ENCODE results near the gene USP51.
A peak's percentile ranks its signal among the peaks of the same experiment; 100 is the strongest.
"Not testable (repeated sequence)": the region's sequence is repeated elsewhere in the genome, so short reads cannot be mapped to it uniquely, and the experiment has no call there.

The USP51 gene

GRCh38 chrX:55490974-55491373 is 1.3 kb upstream of the USP51 start:
- no peak overlapping the region for H3K9ac ChIP-seq (ENCODE audit: low read length in 2 of 2)
- peak overlapping the region; percentile 96 for H3K27ac ChIP-seq (ENCODE audit: low read length)
- H3K36me3 ChIP-seq (ENCODE audit: control insufficient read depth in 2 of 2, insufficient read depth in 2 of 2, low read length in 2 of 2): no peaks in the 10 kb centered on the region
- no peaks in the 10 kb centered on the region for H3K9me3 ChIP-seq (ENCODE audit: control insufficient read depth in 2 of 2, low read length in 2 of 2)
- H3K4me1 ChIP-seq (ENCODE audit: control insufficient read depth, insufficient read depth, low read length): peaks cover 13% of the 10 kb centered on the region
- H3K27me3 ChIP-seq (ENCODE audit: control insufficient read depth in 1 of 2, insufficient read depth in 2 of 2, low read length in 2 of 2): peaks cover 0 to 13% of the 10 kb centered on the region in 2 donors
- H3K4me3 ChIP-seq (ENCODE audit: low read length in 2 of 2): no peak overlapping the region

DNA sequence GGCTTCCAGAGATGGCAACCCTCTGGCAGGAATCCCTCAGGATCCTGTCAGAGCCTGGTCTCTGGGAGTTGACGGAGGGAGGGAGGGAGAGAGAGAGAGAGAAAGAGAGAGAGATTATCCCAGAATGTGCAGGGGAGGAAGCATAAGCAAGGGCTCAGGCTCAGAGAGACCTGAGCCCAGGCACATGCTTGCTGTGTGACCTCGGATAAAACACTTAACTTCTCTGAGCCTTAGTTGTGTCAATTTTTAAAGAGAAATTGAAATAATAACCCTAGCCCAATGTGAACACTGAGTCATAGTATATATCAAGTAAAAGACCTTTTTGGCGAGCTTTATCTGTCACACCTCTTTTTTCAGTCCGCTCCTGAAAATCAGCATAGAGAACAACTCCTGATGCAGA is 473 bp upstream of the USP51 start:
- no peaks in the 10 kb centered on the region for H3K9me3 ChIP-seq (ENCODE audit: control insufficient read depth in 2 of 2, low read length in 2 of 2)
- H3K4me3 ChIP-seq (ENCODE audit: low read length in 2 of 2): peak overlapping the region; percentile 78 to 81
- H3K27me3 ChIP-seq (ENCODE audit: control insufficient read depth in 1 of 2, insufficient read depth in 2 of 2, low read length in 2 of 2): peaks cover 0 to 13% of the 10 kb centered on the region in 2 donors
- H3K9ac ChIP-seq (ENCODE audit: low read length in 2 of 2): peak overlapping the region; percentile 91 to 93
- peak overlapping the region; percentile 96 for H3K27ac ChIP-seq (ENCODE audit: low read length)
- peaks cover 13% of the 10 kb centered on the region for H3K4me1 ChIP-seq (ENCODE audit: control insufficient read depth, insufficient read depth, low read length)
- no peaks in the 10 kb centered on the region for H3K36me3 ChIP-seq (ENCODE audit: control insufficient read depth in 2 of 2, insufficient read depth in 2 of 2, low read length in 2 of 2)

DNA sequence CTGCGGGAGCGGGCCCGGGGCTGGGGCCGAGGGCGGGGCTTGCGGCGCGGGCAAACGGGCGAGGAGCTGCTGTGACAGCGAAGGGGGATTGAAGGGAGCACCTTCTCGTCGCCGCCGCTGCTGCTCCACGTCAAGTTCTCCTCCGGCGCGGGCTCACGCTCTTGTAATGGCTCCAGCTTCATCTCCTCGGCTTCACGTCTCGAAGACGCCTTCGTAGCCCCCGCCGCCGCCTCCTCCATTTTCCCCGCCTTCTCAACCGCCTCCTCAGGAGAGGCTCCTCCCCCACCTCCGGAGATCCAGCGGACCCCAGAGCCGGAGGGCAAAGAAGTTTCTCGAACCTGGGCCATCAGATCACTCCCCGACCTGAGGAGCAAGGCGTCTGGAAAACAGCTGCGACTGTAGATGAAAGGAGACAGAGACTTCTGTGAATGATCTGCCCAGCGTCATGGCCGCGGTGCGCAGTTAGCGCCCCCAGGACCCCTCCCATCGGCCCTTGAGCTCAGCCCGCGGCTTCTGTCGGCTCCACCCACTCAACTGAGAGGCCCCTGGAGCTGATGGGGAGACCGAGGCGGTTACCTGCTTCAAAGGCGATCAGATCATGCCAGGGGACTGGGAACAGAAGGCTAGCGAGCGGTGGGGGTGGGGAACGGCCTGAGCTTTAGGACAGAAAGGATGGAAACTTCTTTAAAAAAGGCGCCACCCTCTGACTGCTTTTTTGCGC is 895 bp downstream of the USP51 start:
- Histone ChIP-seq H3K27ac (ENCODE audit: low read length) (peak overlapping the region; percentile 96), H3K27me3 (ENCODE audit: control insufficient read depth in 1 of 2, insufficient read depth in 2 of 2, low read length in 2 of 2) (peaks cover 0 to 16% of the 10 kb centered on the region in 2 donors), H3K36me3 (ENCODE audit: control insufficient read depth in 2 of 2, insufficient read depth in 2 of 2, low read length in 2 of 2) (no peaks in the 10 kb centered on the region), H3K9ac (ENCODE audit: low read length in 2 of 2) (peak overlapping the region; percentile 91 to 93), H3K4me1 (ENCODE audit: control insufficient read depth, insufficient read depth, low read length) (peaks cover 13% of the 10 kb centered on the region), H3K4me3 (ENCODE audit: low read length in 2 of 2) (peak overlapping the region; percentile 78 to 81), H3K9me3 (ENCODE audit: control insufficient read depth in 2 of 2, low read length in 2 of 2) (no peaks in the 10 kb centered on the region)

- Histone ChIP-seq H3K36me3 (ENCODE audit: control insufficient read depth in 2 of 2, insufficient read depth in 2 of 2, low read length in 2 of 2) (no peaks in the 10 kb centered on the region), H3K27ac (ENCODE audit: low read length) (peak overlapping the region; percentile 58), H3K4me1 (ENCODE audit: control insufficient read depth, insufficient read depth, low read length) (peaks cover 13% of the 10 kb centered on the region), H3K27me3 (ENCODE audit: control insufficient read depth in 1 of 2, insufficient read depth in 2 of 2, low read length in 2 of 2) (peaks cover 0 to 16% of the 10 kb centered on the region in 2 donors), H3K4me3 (ENCODE audit: low read length in 2 of 2) (peak overlapping the region; percentile 44 to 81), H3K9me3 (ENCODE audit: control insufficient read depth in 2 of 2, low read length in 2 of 2) (no peaks in the 10 kb centered on the region), H3K9ac (ENCODE audit: low read length in 2 of 2) (peak overlapping the region; percentile 55 to 57)
These were observed 1.5 kb downstream of the USP51 start for GRCh38 chrX:55488006-55488592.

DNA sequence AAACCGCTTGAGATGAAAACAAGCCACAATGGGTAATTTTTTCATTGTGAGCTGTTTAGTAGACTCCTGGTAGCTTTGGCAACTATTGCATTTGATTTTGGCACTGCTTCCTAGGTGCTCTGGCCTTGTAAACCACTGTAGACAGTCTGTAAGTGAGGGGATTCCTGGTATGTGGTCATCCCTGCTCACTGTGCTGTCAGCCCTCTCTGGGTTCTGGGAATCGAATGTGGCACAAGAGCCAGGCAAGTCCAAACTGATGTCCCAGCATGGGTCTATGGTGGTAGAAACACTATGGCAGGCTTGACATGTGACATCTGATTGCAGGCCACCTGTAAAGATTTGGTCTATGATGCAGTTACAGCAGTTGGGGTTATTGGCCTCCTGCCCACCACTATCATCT is 2.5 kb downstream of the USP51 start:
- H3K36me3 ChIP-seq (ENCODE audit: control insufficient read depth in 2 of 2, insufficient read depth in 2 of 2, low read length in 2 of 2): no peaks in the 10 kb centered on the region
- no peaks in the 10 kb centered on the region for H3K9me3 ChIP-seq (ENCODE audit: control insufficient read depth in 2 of 2, low read length in 2 of 2)
- H3K4me3 ChIP-seq (ENCODE audit: low read length in 2 of 2): no peak overlapping the region
- H3K9ac ChIP-seq (ENCODE audit: low read length in 2 of 2): no peak overlapping the region
- H3K4me1 ChIP-seq (ENCODE audit: control insufficient read depth, insufficient read depth, low read length): peaks cover 13% of the 10 kb centered on the region
- H3K27me3 ChIP-seq (ENCODE audit: control insufficient read depth in 1 of 2, insufficient read depth in 2 of 2, low read length in 2 of 2): peaks cover 0 to 15% of the 10 kb centered on the region in 2 donors
- H3K27ac ChIP-seq (ENCODE audit: low read length): peak overlapping the region; percentile 58

GRCh38 chrX:55486736-55487135 is 2.9 kb downstream of the USP51 start:
- Histone ChIP-seq H3K4me3 (ENCODE audit: low read length in 2 of 2) (no peak overlapping the region), H3K4me1 (ENCODE audit: control insufficient read depth, insufficient read depth, low read length) (peaks cover 13% of the 10 kb centered on the region), H3K9ac (ENCODE audit: low read length in 2 of 2) (no peak overlapping the region), H3K27me3 (ENCODE audit: control insufficient read depth in 1 of 2, insufficient read depth in 2 of 2, low read length in 2 of 2) (peaks cover 0 to 11% of the 10 kb centered on the region in 2 donors), H3K9me3 (ENCODE audit: control insufficient read depth in 2 of 2, low read length in 2 of 2) (no peaks in the 10 kb centered on the region), H3K36me3 (ENCODE audit: control insufficient read depth in 2 of 2, insufficient read depth in 2 of 2, low read length in 2 of 2) (no peaks in the 10 kb centered on the region), H3K27ac (ENCODE audit: low read length) (peak overlapping the region; percentile 58)

- H3K4me3 ChIP-seq (ENCODE audit: low read length in 2 of 2): no peak overlapping the region
- peaks cover 0 to 4% of the 10 kb centered on the region in 2 donors for H3K27me3 ChIP-seq (ENCODE audit: control insufficient read depth in 1 of 2, insufficient read depth in 2 of 2, low read length in 2 of 2)
- H3K36me3 ChIP-seq (ENCODE audit: control insufficient read depth in 2 of 2, insufficient read depth in 2 of 2, low read length in 2 of 2): no peaks in the 10 kb centered on the region
These were observed 4.7 kb downstream of the USP51 start for GRCh38 chrX:55484948-55485347.

DNA sequence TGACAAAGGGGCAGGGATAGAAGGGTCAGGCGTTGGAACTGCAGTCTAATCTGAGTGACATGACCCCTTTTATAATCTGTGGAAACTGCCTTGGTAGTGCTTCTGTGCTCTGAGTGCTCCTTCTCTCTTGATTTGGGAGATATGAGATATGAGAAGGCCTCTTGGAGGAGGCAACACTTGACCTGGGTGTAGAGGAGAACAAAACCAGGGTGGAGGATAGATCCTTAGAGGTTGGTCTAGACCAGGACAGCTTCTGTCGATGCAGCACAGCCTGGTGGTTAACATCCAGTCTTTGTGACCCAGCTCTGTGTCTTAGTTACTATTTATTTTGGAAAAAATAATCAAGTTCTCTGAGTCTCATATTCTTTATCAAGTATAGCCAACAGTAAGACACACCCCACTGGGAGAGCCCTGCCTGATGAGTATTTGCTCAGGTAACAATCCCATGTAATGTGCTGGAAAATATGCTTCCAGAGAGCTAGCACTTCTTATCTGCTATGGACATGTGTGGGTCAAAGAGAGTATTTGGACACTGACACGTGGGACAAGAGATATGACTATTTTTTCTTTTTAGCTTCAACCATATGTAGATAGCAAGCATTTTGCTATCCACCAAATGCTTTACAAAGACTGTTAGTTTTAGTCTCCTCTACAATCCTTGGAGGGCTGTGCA is 9.1 kb downstream of the USP51 start:
- no peaks in the 10 kb centered on the region for H3K9me3 ChIP-seq (ENCODE audit: control insufficient read depth in 2 of 2, low read length in 2 of 2)
- no peaks in the 10 kb centered on the region for H3K4me1 ChIP-seq (ENCODE audit: control insufficient read depth, insufficient read depth, low read length)
- no peak overlapping the region for H3K9ac ChIP-seq (ENCODE audit: low read length in 2 of 2)
- no peak overlapping the region for H3K4me3 ChIP-seq (ENCODE audit: low read length in 2 of 2)
- H3K27ac ChIP-seq (ENCODE audit: low read length): no peak overlapping the region
- no peaks in the 10 kb centered on the region for H3K36me3 ChIP-seq (ENCODE audit: control insufficient read depth in 2 of 2, insufficient read depth in 2 of 2, low read length in 2 of 2)
- peaks cover 0 to 2% of the 10 kb centered on the region in 2 donors for H3K27me3 ChIP-seq (ENCODE audit: control insufficient read depth in 1 of 2, insufficient read depth in 2 of 2, low read length in 2 of 2)

More at GRCh38 chrX:55484948-55485347, 4.7 kb downstream of the USP51 start:
- Histone ChIP-seq H3K9ac (ENCODE audit: low read length in 2 of 2) (no peak overlapping the region), H3K9me3 (ENCODE audit: control insufficient read depth in 2 of 2, low read length in 2 of 2) (no peaks in the 10 kb centered on the region), H3K27ac (ENCODE audit: low read length) (no peak overlapping the region), H3K4me1 (ENCODE audit: control insufficient read depth, insufficient read depth, low read length) (peaks cover 5% of the 10 kb centered on the region)

DNA sequence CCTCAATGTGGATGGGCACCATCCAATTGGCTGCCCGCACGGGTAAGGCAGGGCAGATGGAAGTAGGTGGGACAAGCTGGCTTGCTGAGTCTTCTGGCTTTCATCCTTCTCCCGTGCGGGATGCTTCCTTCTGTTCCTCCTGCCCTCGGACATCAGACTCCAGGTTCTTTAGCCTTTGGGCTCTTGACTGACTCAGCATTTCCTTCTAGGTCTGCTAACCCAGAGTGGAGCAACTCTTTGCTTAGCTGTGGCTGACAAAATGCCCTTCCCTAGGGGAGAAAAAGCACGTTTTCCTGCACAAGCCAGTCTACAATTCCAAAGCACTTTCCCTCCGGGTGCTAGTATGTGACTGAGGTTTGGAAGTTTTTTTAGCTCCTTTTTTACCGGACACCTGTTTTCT is 9.7 kb downstream of the USP51 start:
- H3K9me3 ChIP-seq (ENCODE audit: control insufficient read depth in 2 of 2, low read length in 2 of 2); H3K9ac ChIP-seq (ENCODE audit: low read length in 2 of 2); H3K4me1 ChIP-seq (ENCODE audit: control insufficient read depth, insufficient read depth, low read length); H3K4me3 ChIP-seq (ENCODE audit: low read length in 2 of 2); H3K27me3 ChIP-seq (ENCODE audit: control insufficient read depth in 1 of 2, insufficient read depth in 2 of 2, low read length in 2 of 2); H3K36me3 ChIP-seq (ENCODE audit: control insufficient read depth in 2 of 2, insufficient read depth in 2 of 2, low read length in 2 of 2); H3K27ac ChIP-seq (ENCODE audit: low read length): not testable (repeated sequence)

GRCh38 chrX:55465791-55466190 is 23.9 kb downstream of the USP51 start:
- H3K27me3 ChIP-seq (ENCODE audit: control insufficient read depth in 1 of 2, insufficient read depth in 2 of 2, low read length in 2 of 2); H3K4me1 ChIP-seq (ENCODE audit: control insufficient read depth, insufficient read depth, low read length); H3K9me3 ChIP-seq (ENCODE audit: control insufficient read depth in 2 of 2, low read length in 2 of 2); H3K4me3 ChIP-seq (ENCODE audit: low read length in 2 of 2); H3K27ac ChIP-seq (ENCODE audit: low read length); H3K9ac ChIP-seq (ENCODE audit: low read length in 2 of 2); H3K36me3 ChIP-seq (ENCODE audit: control insufficient read depth in 2 of 2, insufficient read depth in 2 of 2, low read length in 2 of 2): not testable (repeated sequence)

DNA sequence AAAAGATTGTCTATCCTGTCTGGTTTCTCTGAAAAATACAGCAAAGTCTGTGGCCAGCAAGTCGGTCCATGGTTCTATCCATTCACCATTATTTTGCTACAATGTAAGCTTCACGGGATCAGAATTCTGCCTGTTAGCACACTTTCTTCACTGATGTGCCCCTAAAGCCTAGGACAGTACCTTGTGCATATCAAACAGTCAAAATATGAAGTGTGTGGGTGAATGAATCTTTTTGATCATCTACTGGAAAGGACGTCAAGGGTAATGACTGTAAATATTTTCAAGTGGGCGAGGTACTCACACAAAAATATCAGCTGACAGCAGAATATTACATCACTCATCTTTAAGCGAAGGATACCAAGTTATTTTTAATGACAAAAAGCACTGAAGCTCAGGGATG is 24.5 kb downstream of the USP51 start:
- H3K9ac ChIP-seq (ENCODE audit: low read length in 2 of 2); H3K4me3 ChIP-seq (ENCODE audit: low read length in 2 of 2); H3K36me3 ChIP-seq (ENCODE audit: control insufficient read depth in 2 of 2, insufficient read depth in 2 of 2, low read length in 2 of 2); H3K4me1 ChIP-seq (ENCODE audit: control insufficient read depth, insufficient read depth, low read length); H3K9me3 ChIP-seq (ENCODE audit: control insufficient read depth in 2 of 2, low read length in 2 of 2); H3K27me3 ChIP-seq (ENCODE audit: control insufficient read depth in 1 of 2, insufficient read depth in 2 of 2, low read length in 2 of 2); H3K27ac ChIP-seq (ENCODE audit: low read length): not testable (repeated sequence)
